HepG2 (cell line): ENCODE data around the gene SLC9A8. TPM values are rescaled to one million over a fixed set of nuclear protein-coding genes. Genes with fewer than 3 reads are reported as not detected.
A peak's percentile ranks its signal among the peaks of the same experiment; 100 is the strongest.

Source experiments
- ATAC-seq: fragments of 200-7000 bp; cut with Tn5 transposase; 3 replicates; pipeline ENCODE4 v1.9.1; 2020; ENCODE audit warnings: mild to moderate bottlenecking, moderate library complexity
- BruUV-seq: library from RNA; stranded (reverse); fragments of 400-500 nt; replicated peaks from 2 replicates; lab custom pipeline; 2021; lab: Mats Ljungman, UMichigan
- CTCF ChIA-PET: fragments of 300-600 bp; formaldehyde crosslinking; extraction: SDS; loops from one replicate; lab custom pipeline; 2021; ENCODE audit warnings: low total read pairs, inconsistent platforms, low intra/inter-chr PET ratio; lab: Yijun Ruan, JAX
- POLR2A ChIA-PET: fragments of 350-600 bp; sonication (Branson Sonifier 250); formaldehyde crosslinking; loops from one replicate; lab custom pipeline; 2020; ENCODE audit warnings: antibody characterized with exemption, inconsistent platforms; lab: Yijun Ruan, JAX
- DNase-seq: peaks from one replicate; pipeline ENCODE4 v3.0.0-alpha.2; 2015; ENCODE audit warnings: low spot score
- FAIRE-seq: peaks from 3 replicates; lab custom pipeline; 2011; peaks lifted over from hg19 to GRCh38; lab: Jason Lieb, UNC
- H2AFZ ChIP-seq: one replicate; pipeline ENCODE4 v1.6.1; 2011; ENCODE audit warnings: low read length, inconsistent platforms
- H3K27ac ChIP-seq: fragments of 300-600 bp; 3 replicates; pipeline ENCODE4 v1.8.0; 2011; ENCODE audit warnings: mixed run types, mild to moderate bottlenecking, mixed read lengths, low read length, inconsistent platforms; ENCODE audit not compliant: insufficient read depth; ENCODE audit errors: extremely low read length
- H3K27me3 ChIP-seq, 2 experiments: fragments of 200-600 bp in 1 of 2; 2 replicates in 1 of 2; 3 replicates in 1 of 2; pipeline versions ENCODE4 v1.6.0 to v1.8.0; 2011; ENCODE audit warnings: low read length in 2 of 2, mild to moderate bottlenecking in 2 of 2, moderate library complexity in 2 of 2, inconsistent platforms in 1 of 2; ENCODE audit not compliant: insufficient read depth in 2 of 2, control insufficient read depth in 1 of 2
- H3K36me3 ChIP-seq, 2 experiments: fragments of 200-600 bp in 1 of 2; replicated peaks in 1 of 2; 2 replicates in 1 of 2; 3 replicates in 1 of 2; pipeline versions ENCODE4 v1.5.1 to v1.8.0; 2011; ENCODE audit warnings: low read length in 2 of 2, inconsistent platforms in 1 of 2; ENCODE audit not compliant: insufficient read depth in 2 of 2, control insufficient read depth in 1 of 2
- H3K4me1 ChIP-seq: 2 replicates; pipeline ENCODE4 v1.5.1; 2012; ENCODE audit warnings: low read length, inconsistent platforms; ENCODE audit not compliant: insufficient read depth
- H3K4me2 ChIP-seq: 2 replicates; pipeline ENCODE4 v1.6.0; 2011; ENCODE audit warnings: low read depth, low read length, inconsistent platforms
- H3K4me3 ChIP-seq, 3 experiments: fragments of 200-600 bp in 1 of 3; sonication (generic), shearing (Covaris generic) in 1 of 3; replicated peaks in 1 of 3; 2 replicates each; pipeline ENCODE4 v1.5.1; 2011 to 2016; ENCODE audit warnings: low read length in 3 of 3, inconsistent platforms in 2 of 3, low read depth in 2 of 3, mild to moderate bottlenecking in 2 of 3, control low read depth in 1 of 3, mixed read lengths in 1 of 3; ENCODE audit not compliant: insufficient read depth in 1 of 3
- H3K79me2 ChIP-seq: one replicate; pipeline ENCODE4 v1.6.1; 2011; ENCODE audit warnings: low read length, inconsistent platforms; ENCODE audit not compliant: insufficient read depth
- H3K9ac ChIP-seq: 2 replicates; pipeline ENCODE4 v1.6.0; 2011; ENCODE audit warnings: mild to moderate bottlenecking, low read depth, low read length, inconsistent platforms; ENCODE audit not compliant: insufficient read depth
- H3K9me3 ChIP-seq: 2 replicates; pipeline ENCODE4 v1.5.1; 2012; ENCODE audit warnings: mild to moderate bottlenecking, low read length
- H4K20me1 ChIP-seq: 2 replicates; pipeline ENCODE4 v1.6.0; 2011; ENCODE audit warnings: inconsistent platforms, mild to moderate bottlenecking, low read length, moderate library complexity; ENCODE audit not compliant: insufficient read depth
- BORCS8-MEF2B ChIP-seq: sonication (generic); formaldehyde crosslinking; IDR thresholded peaks from 2 replicates; pipeline ENCODE4 v1.8.0; 2022; ENCODE audit warnings: mild to moderate bottlenecking, missing genetic modification reagents
- CAMTA2 ChIP-seq: sonication (generic); formaldehyde crosslinking; IDR thresholded peaks from 2 replicates; pipeline ENCODE4 v1.4.0; 2020; ENCODE audit warnings: mild to moderate bottlenecking, missing genetic modification reagents, borderline replicate concordance
- HNF4A ChIP-seq: sonication (generic); formaldehyde crosslinking; IDR thresholded peaks from 2 replicates; pipeline ENCODE4 v1.4.0; 2020; ENCODE audit warnings: missing genetic modification reagents
- MED8 ChIP-seq: sonication (generic); formaldehyde crosslinking; IDR thresholded peaks from 2 replicates; pipeline ENCODE4 v1.8.1; 2023; ENCODE audit warnings: mild to moderate bottlenecking, missing genetic modification reagents; ENCODE audit not compliant: insufficient replicate concordance
- NFATC3 ChIP-seq: sonication (generic); formaldehyde crosslinking; IDR thresholded peaks from 2 replicates; pipeline ENCODE4 v1.5.1; 2020; ENCODE audit warnings: mild to moderate bottlenecking, missing genetic modification reagents
- NR1H2 ChIP-seq: sonication (generic); formaldehyde crosslinking; IDR thresholded peaks from 2 replicates; pipeline ENCODE4 v1.8.1; 2022; ENCODE audit warnings: low read depth, missing genetic modification reagents, borderline replicate concordance
- RFX1 ChIP-seq: fragments of 450-650 bp; IDR thresholded peaks from 2 replicates; pipeline ENCODE4 v1.6.1; 2017
- SMC3 ChIP-seq: IDR thresholded peaks from 2 replicates; pipeline ENCODE4 v1.6.1; 2011; ENCODE audit warnings: low read length, improper control_type of control experiment
- ZNF207 ChIP-seq: fragments of 450-650 bp; IDR thresholded peaks from 2 replicates; pipeline ENCODE4 v1.6.1; 2016; ENCODE audit warnings: antibody characterized with exemption, borderline replicate concordance
- ZNF430 ChIP-seq: sonication (generic); formaldehyde crosslinking; IDR thresholded peaks from 2 replicates; pipeline ENCODE4 v1.9.0; 2021; ENCODE audit warnings: mild to moderate bottlenecking, missing genetic modification reagents
- ZNF567 ChIP-seq: sonication (generic); formaldehyde crosslinking; IDR thresholded peaks from 2 replicates; pipeline ENCODE4 v1.8.1; 2023; ENCODE audit warnings: mild to moderate bottlenecking, missing genetic modification reagents, borderline replicate concordance
- ZNF629 ChIP-seq: sonication (generic); formaldehyde crosslinking; conservative IDR thresholded peaks from 2 replicates; pipeline ENCODE4 v1.5.0; 2020; ENCODE audit warnings: missing genetic modification reagents
- ZNF850 ChIP-seq: sonication (generic); formaldehyde crosslinking; conservative IDR thresholded peaks from 2 replicates; pipeline ENCODE4 v1.9.0; 2021; ENCODE audit warnings: mild to moderate bottlenecking, missing genetic modification reagents
- ZSCAN25 ChIP-seq: sonication (generic); formaldehyde crosslinking; IDR thresholded peaks from 2 replicates; pipeline ENCODE4 v1.8.0; 2022; ENCODE audit warnings: mild to moderate bottlenecking, missing genetic modification reagents
- WGBS: methylation state at CpG from one replicate; pipeline ENCODE4 v1.1.6; 2017; ENCODE audit warnings: low lambda C conversion rate; 5-methylcytosine and 5-hydroxymethylcytosine counted together
- in situ Hi-C: cut with HindIII; loops from 2 replicates; pipeline ENCODE4 v1.10.0; 2017; ENCODE audit warnings: low pct_unique_long_range_greater_than_20kb; ENCODE audit not compliant: extremely low pct_ligation_motif_present
- intact Hi-C: fragments of 100-400 bp; cut with micrococcal nuclease; formaldehyde crosslinking; loops from one replicate; pipeline ENCODE4 v1.10.0; 2022; ENCODE audit not compliant: unreplicated experiment
- polyA plus RNA-seq, 8 experiments: library from polyadenylated mRNA; depleted of rRNA in 3 of 8; stranded (reverse) in 7 of 8; unstranded in 1 of 8; fragments of >200 nt; fragmentation: Illumina TruSeq in 4 of 8; extraction: Trizol in 4 of 8; gene quantifications; 2 replicates each; pipeline versions ENCODE4 v1.2.1 to v1.2.3, GENCODE V29; 2011 to 2016; ENCODE audit warnings: low read depth in 4 of 8, missing spikeins in 1 of 8, mixed read lengths in 1 of 8; ENCODE audit not compliant: insufficient read depth in 1 of 8
- total RNA-seq, 5 experiments: library from RNA; depleted of rRNA; stranded (reverse); fragments of >200 nt; fragmentation: Illumina TruSeq; extraction: Trizol; gene quantifications; 2 replicates each; pipeline ENCODE4 v1.2.3, GENCODE V29; 2016; ENCODE audit warnings: low read depth in 1 of 5
- TF ChIP-seq, protein P1 (sequence below): IDR thresholded peaks from 2 replicates; pipeline ENCODE4 v1.6.1; 2016; ENCODE audit warnings: missing compliant biosample characterization, missing genetic modification reagents, borderline replicate concordance

Gene SLC9A8
- total and polyA plus RNA-seq, 2 of the 13 experiments (the other 11 are each of a cell fraction or from before 2014, with no cell fraction given) = 4.1 to 7.4 TPM

DNA sequence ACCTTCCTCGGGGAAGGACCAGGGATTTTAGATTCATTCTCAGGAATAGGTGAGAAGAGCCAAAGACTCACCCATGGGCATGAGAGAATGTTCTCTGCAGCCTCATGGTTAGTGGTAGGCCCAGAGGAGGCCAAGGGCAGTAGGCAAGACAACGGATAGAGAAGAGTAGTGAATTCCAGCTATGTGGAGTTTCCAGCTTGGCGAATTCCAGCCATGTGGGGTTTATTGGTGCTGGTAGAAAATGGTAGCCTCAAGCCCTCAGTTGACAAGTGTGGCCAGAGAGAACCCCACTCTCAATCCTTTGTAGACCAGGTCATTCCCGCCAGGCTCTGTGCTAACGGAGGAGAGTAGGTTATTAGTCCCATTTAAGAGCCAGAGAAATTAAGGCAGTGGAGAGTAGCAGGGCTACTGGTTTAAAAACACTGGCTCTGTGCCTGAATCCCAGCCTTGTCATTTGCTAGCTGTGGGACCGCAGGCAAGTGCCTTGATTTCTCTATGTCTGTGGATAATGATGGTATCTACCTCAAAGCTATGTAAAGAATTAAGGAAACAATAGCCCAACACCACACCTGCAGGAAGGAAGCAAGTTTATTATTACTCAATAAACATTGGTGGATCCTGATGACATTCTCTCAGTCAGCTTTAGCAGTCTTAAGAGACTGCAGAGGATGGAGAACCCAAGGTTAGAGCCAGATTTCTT is 2.0 kb upstream of the SLC9A8 start:
- Histone ChIP-seq H3K27me3 (no peaks in the 10 kb centered on the region; a peak in 1 of 5 replicates), H2AFZ (no peak overlapping the region), H3K36me3 (peaks cover 0 to 6% of the 10 kb centered on the region in 2 experiments; a peak in 2 of 5 replicates), H3K4me2 (no peak overlapping the region), H4K20me1 (no peaks in the 10 kb centered on the region), H3K4me1 (peaks cover 31% of the 10 kb centered on the region)
- no TSS peak for BruUV-seq
- no peak for ATAC-seq
- TF ChIP-seq ZNF629 (CRISPR knock-in tag) (peak; percentile 50; the same call in 1 of the 2 replicates), SMC3 (no peak), RFX1 (no peak), BORCS8-MEF2B (CRISPR knock-in tag) (no peak)
- TF ChIP-seq, all 625 proteins: peak for 1
- intact Hi-C loops (no loop called here), in situ Hi-C loops (no loop called here)
- POLR2A ChIA-PET = interaction anchor here (0.6 to 4.7 kb wide), 7 partner anchors 9 to 206 kb away, joined by 3 to 44 read pairs (median 5); no protein-coding TSS in a partner anchor
- H3K79me2 ChIP-seq = peaks cover 9% of the 10 kb centered on the region
- CTCF ChIA-PET = interaction anchor here (1.5 kb wide), 1 partner anchor 200 kb away, joined by 5 read pairs; no protein-coding TSS in a partner anchor
- no peak overlapping the region for H3K27ac ChIP-seq
- no peak overlapping the region for H3K4me3 ChIP-seq
- DNase-seq = no peak
- no peaks in the 10 kb centered on the region for H3K9me3 ChIP-seq
- H3K9ac ChIP-seq = no peak overlapping the region
- WGBS = 83% methylated on average over 6 of the region's 6 CpGs
- no peak for FAIRE-seq

DNA sequence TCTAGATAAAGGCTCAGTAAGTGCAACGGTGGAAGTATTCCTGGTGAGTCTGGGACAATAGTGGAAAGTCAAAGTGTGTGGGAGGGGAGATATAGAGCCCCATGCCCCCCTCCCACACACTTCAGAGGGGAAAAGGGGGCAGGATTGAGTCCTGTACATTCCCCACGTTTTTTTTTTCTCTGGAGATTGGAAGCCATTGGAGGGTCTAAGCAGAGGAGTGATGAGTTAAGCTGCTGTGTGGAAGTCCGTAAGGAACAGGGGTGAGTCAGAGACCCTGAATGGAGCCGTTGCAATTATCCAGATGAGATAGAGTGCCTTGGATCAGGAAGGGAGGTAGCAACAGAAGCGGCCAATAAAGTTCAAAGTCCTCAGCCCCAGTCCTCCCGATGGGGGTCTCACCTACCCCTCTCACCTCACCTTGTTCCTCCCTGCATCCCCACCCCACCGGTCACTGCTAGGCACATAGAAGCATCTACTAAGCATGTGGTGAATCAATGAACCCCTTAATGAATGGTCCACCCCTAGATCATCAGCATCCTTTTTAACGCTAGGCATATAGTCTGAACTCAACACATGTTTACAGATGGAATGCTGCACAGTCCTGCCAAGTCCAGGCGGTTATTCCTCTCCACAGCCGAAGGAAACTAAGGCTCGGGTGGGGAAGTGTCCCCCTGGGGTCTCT is 662 bp upstream of the SLC9A8 start:
- intact Hi-C loops (loop anchor here (2.0 kb wide), 2 partner anchors 39 to 99 kb away; partner anchors contain the start of gene B4GALT5), in situ Hi-C loops (no loop called here)
- ChIA-PET CTCF (interaction anchor here (1.6 kb wide), 1 partner anchor 201 kb away, joined by 8 read pairs; no protein-coding TSS in a partner anchor), POLR2A (interaction anchor here (0.7 to 4.7 kb wide), 31 partner anchors 11 to 208 kb away, joined by 3 to 44 read pairs (median 5); partner anchors contain the start of genes B4GALT5, RNF114 and SPATA2)
- Histone ChIP-seq H3K27ac (peak overlapping the region; percentile 77), H3K79me2 (peaks cover 9% of the 10 kb centered on the region), H3K9ac (peak overlapping the region; percentile 91), H3K9me3 (no peaks in the 10 kb centered on the region), H3K27me3 (no peaks in the 10 kb centered on the region; a peak in 1 of 5 replicates), H3K4me2 (peak overlapping the region; percentile 91), H2AFZ (peak overlapping the region; percentile 45), H4K20me1 (no peaks in the 10 kb centered on the region), H3K4me1 (peaks cover 31% of the 10 kb centered on the region), H3K36me3 (peaks cover 0 to 10% of the 10 kb centered on the region in 2 experiments; a peak in 3 of 5 replicates), H3K4me3 (peak overlapping the region; percentile 85 to 96 (median 95))
- BruUV-seq = no TSS peak
- WGBS = 4% methylated on average over 11 of the region's 11 CpGs
- ATAC-seq (peak; percentile 59), FAIRE-seq (no peak), DNase-seq (no peak)
- TF ChIP-seq NFATC3 (CRISPR knock-in tag) (0 out of 2 replicates have a peak, but pooled peaks have one; percentile 38), ZNF567 (CRISPR knock-in tag) (peak; percentile 67; the same call in 1 of the 2 replicates), ZSCAN25 (CRISPR knock-in tag) (peak; percentile 83; the same call in 1 of the 2 replicates), NR1H2 (CRISPR knock-in tag) (0 out of 2 replicates have a peak, but pooled peaks have one; percentile 40), ZNF850 (CRISPR knock-in tag) (peak; percentile 80; the same call in 1 of the 2 replicates), CAMTA2 (0 out of 2 replicates have a peak, but pooled peaks have one; percentile 6), ZNF207 (no peak), MED8 (CRISPR knock-in tag) (peak; percentile 12), HNF4A (CRISPR knock-in tag) (peak; percentile 40; the same call in 1 of the 2 replicates), ZNF430 (CRISPR knock-in tag) (peak; percentile 20; the same call in 1 of the 2 replicates)
- TF ChIP-seq, protein P1, sequence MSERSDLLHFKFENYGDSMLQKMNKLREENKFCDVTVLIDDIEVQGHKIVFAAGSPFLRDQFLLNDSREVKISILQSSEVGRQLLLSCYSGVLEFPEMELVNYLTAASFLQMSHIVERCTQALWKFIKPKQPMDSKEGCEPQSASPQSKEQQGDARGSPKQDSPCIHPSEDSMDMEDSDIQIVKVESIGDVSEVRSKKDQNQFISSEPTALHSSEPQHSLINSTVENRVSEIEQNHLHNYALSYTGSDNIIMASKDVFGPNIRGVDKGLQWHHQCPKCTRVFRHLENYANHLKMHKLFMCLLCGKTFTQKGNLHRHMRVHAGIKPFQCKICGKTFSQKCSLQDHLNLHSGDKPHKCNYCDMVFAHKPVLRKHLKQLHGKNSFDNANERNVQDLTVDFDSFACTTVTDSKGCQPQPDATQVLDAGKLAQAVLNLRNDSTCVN (CRISPR knock-in tag) = peak; percentile 8; the same call in 1 of the 2 replicates
